ENCODE results near the gene EDIL3. TPM values are rescaled to one million over a fixed set of nuclear protein-coding genes. Genes with fewer than 3 reads are reported as not detected.

EDIL3 gene
- total and polyA plus RNA-seq, 9 of the 15 experiments (the other 6 are each of a cell fraction or from before 2014, with no cell fraction given), result 0.09 TPM; not detected in 8

DNA sequence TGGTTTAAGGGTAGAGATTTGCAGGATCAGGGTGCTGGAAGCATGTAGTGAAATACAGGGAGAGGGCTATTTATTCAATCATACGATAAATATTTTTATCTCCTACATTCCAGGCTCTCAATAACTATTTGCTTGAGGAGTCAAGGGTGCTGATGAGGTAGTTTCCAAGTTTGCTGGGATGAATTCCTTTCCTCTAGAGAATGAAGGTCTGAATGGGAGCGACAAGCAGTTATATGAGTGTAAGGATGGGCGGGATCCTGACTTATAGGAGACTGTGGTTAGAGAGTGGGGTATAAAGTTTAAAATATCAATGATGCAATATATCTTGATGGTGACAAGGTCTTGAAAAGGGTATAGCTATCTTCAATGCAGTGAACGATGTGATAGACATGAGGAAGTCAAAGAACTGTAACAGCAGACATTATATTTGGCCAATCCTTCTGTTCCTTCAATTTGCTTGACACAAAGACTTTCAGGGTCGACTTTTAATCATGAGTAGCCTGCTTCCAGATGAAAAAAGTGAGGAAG is 462.9 kb downstream of the EDIL3 start (continued):
- TF ChIP-seq NONO (IDR thresholded peaks at IDR 0.05; ENCODE audit: low read depth in 2 of 2, low read length in 1 of 2) (no peak), BCL6 (CRISPR knock-in tag; IDR thresholded peaks at IDR 0.05) (no peak), NEUROD1 (IDR thresholded peaks at IDR 0.05; ENCODE audit: borderline replicate concordance, low read depth, low read length, partially characterized antibody) (no peak), ZNF23 (CRISPR knock-in tag; IDR thresholded peaks at IDR 0.05) (no peak), ARID2 (IDR thresholded peaks at IDR 0.05) (no peak), THRAP3 (IDR thresholded peaks at IDR 0.05; ENCODE audit: borderline replicate concordance) (no peak), ETS2 (tag; IDR thresholded peaks at IDR 0.05; ENCODE audit: borderline replicate concordance, poor library complexity, severe bottlenecking) (no peak)
- TF ChIP-seq, protein P1, sequence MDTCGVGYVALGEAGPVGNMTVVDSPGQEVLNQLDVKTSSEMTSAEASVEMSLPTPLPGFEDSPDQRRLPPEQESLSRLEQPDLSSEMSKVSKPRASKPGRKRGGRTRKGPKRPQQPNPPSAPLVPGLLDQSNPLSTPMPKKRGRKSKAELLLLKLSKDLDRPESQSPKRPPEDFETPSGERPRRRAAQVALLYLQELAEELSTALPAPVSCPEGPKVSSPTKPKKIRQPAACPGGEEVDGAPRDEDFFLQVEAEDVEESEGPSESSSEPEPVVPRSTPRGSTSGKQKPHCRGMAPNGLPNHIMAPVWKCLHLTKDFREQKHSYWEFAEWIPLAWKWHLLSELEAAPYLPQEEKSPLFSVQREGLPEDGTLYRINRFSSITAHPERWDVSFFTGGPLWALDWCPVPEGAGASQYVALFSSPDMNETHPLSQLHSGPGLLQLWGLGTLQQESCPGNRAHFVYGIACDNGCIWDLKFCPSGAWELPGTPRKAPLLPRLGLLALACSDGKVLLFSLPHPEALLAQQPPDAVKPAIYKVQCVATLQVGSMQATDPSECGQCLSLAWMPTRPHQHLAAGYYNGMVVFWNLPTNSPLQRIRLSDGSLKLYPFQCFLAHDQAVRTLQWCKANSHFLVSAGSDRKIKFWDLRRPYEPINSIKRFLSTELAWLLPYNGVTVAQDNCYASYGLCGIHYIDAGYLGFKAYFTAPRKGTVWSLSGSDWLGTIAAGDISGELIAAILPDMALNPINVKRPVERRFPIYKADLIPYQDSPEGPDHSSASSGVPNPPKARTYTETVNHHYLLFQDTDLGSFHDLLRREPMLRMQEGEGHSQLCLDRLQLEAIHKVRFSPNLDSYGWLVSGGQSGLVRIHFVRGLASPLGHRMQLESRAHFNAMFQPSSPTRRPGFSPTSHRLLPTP (IDR thresholded peaks at IDR 0.05; ENCODE audit: borderline replicate concordance, extremely low read depth, insufficient read length), result no peak

Data from K562 (cell line).